GM12878 (cell line): ENCODE data around the gene ZNF407. TPM values are rescaled to one million over a fixed set of nuclear protein-coding genes. Genes with fewer than 3 reads are reported as not detected.

Experiments
- FOXK2 ChIP-seq: fragments of 450-650 bp; IDR thresholded peaks from 2 replicates; pipeline ENCODE4 v1.6.1; 2017; ENCODE audit warnings: mild to moderate bottlenecking, moderate library complexity
- PAX5 ChIP-seq: IDR thresholded peaks from 2 replicates; pipeline ENCODE4 v1.6.1; 2011; ENCODE audit warnings: low read depth, low read length, borderline replicate concordance
- PAX8 ChIP-seq: fragments of 450-650 bp; IDR thresholded peaks from 2 replicates; pipeline ENCODE4 v1.6.1; 2017; ENCODE audit warnings: mild to moderate bottlenecking, moderate library complexity
- TARDBP ChIP-seq: IDR thresholded peaks from 2 replicates; pipeline ENCODE4 v1.6.1; 2016; ENCODE audit warnings: borderline replicate concordance
- TCF12 ChIP-seq: IDR thresholded peaks from 2 replicates; pipeline ENCODE4 v1.6.1; 2011; ENCODE audit warnings: low read depth, mild to moderate bottlenecking, low read length
- polyA plus RNA-seq, 11 experiments: library from polyadenylated mRNA; depleted of rRNA in 4 of 11; unstranded in 6 of 11; stranded (reverse) in 5 of 11; fragments of >200 nt; fragmentation: Nextera tagmentation in 4 of 11; fragmentation: Illumina TruSeq in 1 of 11; extraction: Ambion mirVana in 4 of 11; extraction: Trizol in 1 of 11; gene quantifications; 1 replicate in 1 of 11; 2 replicates in 10 of 11; pipeline versions ENCODE4 v1.2.1 to v1.2.3, GENCODE V29; 2011 to 2016; ENCODE audit warnings: inconsistent platforms in 2 of 11, missing spikeins in 2 of 11, low read depth in 1 of 11
- total RNA-seq, 4 experiments: library from RNA; depleted of rRNA in 3 of 4; stranded (reverse); fragments of >200 nt in 3 of 4; fragmentation: Illumina TruSeq in 1 of 4; extraction: Trizol in 1 of 4; gene quantifications; 2 replicates each; pipeline versions ENCODE4 v1.2.1 to v1.2.3, GENCODE V29; 2013 to 2021
- TF ChIP-seq, protein P1 (sequence below): fragments of 450-650 bp; IDR thresholded peaks from 2 replicates; pipeline ENCODE4 v1.6.1; 2017; ENCODE audit warnings: borderline replicate concordance
- TF ChIP-seq, protein P2 (sequence below): IDR thresholded peaks from 2 replicates; pipeline ENCODE4 v1.6.1; 2011; ENCODE audit warnings: low read depth, mild to moderate bottlenecking, low read length, moderate library complexity, borderline replicate concordance; ENCODE audit errors: extremely low read depth
- TF ChIP-seq, protein P3 (sequence below): IDR thresholded peaks from 2 replicates; pipeline ENCODE4 v1.6.1; 2012; ENCODE audit warnings: mild to moderate bottlenecking, low read depth, low read length
- TF ChIP-seq, protein P4 (sequence below): IDR thresholded peaks from 2 replicates; pipeline ENCODE4 v1.6.1; 2012; ENCODE audit warnings: low read depth, low read length, improper control_type of control experiment

The ZNF407 gene
- total and polyA plus RNA-seq, 10 of the 15 experiments (the other 5 are each of a cell fraction or from before 2014, with no cell fraction given) = 0.69 to 11.6 (median 5.3) TPM

DNA sequence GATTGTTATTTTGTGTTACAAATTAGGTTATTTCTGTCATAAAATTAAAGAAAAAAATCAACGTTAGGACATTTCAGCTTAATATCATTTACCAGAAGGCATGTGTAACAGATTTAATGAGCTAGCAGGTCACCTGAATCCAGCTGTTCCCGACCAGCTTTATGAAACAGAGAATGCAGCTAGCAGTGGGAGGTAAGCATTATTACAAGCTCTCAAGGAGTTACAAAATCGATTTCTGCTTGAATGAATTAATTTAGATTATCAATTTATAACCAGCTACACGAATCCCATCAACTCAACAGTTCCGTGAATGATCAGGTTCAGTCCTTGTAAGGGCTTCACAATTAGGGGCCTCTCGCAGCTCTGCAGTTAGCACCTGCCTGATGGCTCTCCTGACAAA lies 399.3 kb downstream of the ZNF407 start (continued):
- TF ChIP-seq, protein P1, sequence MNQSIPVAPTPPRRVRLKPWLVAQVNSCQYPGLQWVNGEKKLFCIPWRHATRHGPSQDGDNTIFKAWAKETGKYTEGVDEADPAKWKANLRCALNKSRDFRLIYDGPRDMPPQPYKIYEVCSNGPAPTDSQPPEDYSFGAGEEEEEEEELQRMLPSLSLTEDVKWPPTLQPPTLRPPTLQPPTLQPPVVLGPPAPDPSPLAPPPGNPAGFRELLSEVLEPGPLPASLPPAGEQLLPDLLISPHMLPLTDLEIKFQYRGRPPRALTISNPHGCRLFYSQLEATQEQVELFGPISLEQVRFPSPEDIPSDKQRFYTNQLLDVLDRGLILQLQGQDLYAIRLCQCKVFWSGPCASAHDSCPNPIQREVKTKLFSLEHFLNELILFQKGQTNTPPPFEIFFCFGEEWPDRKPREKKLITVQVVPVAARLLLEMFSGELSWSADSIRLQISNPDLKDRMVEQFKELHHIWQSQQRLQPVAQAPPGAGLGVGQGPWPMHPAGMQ = no peak
- no peak for TF ChIP-seq TCF12
- TF ChIP-seq, protein P2, sequence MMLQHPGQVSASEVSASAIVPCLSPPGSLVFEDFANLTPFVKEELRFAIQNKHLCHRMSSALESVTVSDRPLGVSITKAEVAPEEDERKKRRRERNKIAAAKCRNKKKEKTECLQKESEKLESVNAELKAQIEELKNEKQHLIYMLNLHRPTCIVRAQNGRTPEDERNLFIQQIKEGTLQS = no peak
- TF ChIP-seq PAX5 = no peak
- no peak for TF ChIP-seq FOXK2
- TF ChIP-seq, protein P3, sequence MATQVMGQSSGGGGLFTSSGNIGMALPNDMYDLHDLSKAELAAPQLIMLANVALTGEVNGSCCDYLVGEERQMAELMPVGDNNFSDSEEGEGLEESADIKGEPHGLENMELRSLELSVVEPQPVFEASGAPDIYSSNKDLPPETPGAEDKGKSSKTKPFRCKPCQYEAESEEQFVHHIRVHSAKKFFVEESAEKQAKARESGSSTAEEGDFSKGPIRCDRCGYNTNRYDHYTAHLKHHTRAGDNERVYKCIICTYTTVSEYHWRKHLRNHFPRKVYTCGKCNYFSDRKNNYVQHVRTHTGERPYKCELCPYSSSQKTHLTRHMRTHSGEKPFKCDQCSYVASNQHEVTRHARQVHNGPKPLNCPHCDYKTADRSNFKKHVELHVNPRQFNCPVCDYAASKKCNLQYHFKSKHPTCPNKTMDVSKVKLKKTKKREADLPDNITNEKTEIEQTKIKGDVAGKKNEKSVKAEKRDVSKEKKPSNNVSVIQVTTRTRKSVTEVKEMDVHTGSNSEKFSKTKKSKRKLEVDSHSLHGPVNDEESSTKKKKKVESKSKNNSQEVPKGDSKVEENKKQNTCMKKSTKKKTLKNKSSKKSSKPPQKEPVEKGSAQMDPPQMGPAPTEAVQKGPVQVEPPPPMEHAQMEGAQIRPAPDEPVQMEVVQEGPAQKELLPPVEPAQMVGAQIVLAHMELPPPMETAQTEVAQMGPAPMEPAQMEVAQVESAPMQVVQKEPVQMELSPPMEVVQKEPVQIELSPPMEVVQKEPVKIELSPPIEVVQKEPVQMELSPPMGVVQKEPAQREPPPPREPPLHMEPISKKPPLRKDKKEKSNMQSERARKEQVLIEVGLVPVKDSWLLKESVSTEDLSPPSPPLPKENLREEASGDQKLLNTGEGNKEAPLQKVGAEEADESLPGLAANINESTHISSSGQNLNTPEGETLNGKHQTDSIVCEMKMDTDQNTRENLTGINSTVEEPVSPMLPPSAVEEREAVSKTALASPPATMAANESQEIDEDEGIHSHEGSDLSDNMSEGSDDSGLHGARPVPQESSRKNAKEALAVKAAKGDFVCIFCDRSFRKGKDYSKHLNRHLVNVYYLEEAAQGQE = no peak
- no peak for TF ChIP-seq TARDBP
- TF ChIP-seq, protein P4, sequence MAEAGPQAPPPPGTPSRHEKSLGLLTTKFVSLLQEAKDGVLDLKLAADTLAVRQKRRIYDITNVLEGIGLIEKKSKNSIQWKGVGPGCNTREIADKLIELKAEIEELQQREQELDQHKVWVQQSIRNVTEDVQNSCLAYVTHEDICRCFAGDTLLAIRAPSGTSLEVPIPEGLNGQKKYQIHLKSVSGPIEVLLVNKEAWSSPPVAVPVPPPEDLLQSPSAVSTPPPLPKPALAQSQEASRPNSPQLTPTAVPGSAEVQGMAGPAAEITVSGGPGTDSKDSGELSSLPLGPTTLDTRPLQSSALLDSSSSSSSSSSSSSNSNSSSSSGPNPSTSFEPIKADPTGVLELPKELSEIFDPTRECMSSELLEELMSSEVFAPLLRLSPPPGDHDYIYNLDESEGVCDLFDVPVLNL = no peak
- no peak for TF ChIP-seq PAX8
- TF ChIP-seq, all 136 proteins: peak for 0
